Amniotic epithelial cell (primary cell): Measurements from ENCODE around the gene P2RY13.

Experiments
- DNase-seq: peaks from one replicate; pipeline ENCODE4 v3.0.0-alpha.2; 2010; ENCODE audit warnings: low read depth

P2RY13 gene

DNA sequence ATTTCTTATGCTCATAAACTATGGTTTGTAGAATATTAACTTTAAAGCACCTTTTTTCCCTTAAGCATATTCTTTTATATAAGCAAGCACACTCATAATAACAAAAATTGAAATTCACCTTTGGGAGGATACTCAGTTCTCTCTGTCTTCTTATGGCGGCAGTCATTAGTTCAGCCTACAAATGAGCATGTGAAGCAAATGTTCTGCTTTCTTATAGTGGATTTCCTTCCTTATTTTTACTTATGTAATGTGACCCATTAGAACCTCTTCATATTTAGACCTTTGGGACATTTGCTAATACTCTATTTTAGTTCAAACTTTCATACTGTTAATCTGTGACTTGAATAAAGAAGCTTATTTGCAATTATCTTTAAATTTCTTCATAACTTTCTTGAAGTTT is at the start of gene P2RY13:
TSS of gene P2RY13 (minus strand) at position 187 of the 400 bp plus-strand sequence. CDS start at position 166, 21 bp downstream.
- no peak for DNase-seq

DNA sequence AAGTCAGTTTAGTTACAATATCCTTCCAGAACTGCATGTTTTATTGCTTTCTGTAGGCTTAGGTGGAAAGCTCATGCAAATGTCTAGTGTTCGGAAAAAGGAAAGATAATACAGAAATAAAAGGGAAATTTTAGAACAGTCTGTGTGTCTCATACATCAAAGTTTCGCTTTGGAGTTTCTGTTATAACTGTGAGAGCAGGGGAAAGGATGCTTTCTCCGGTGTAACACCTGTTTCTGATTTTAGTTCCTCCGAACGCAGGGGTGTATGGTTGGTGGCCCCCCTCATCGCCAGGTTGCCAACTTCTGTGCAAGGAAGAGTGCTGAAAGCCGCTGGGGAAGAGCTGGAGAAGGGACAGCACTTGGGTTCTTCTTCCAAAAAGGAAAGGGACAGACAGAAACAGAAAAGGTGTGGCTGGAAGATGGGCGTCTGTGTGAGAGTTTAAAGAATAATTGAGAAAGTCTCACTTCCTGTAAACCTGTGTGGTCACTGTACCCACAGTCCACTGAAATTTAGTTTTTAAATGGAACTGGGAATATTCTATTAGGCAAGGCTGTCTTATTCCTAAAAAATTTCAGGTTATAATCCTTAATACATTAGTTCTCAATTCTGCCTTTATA is 48.5 kb upstream of the P2RY13 start:
- no peak for DNase-seq

DNA sequence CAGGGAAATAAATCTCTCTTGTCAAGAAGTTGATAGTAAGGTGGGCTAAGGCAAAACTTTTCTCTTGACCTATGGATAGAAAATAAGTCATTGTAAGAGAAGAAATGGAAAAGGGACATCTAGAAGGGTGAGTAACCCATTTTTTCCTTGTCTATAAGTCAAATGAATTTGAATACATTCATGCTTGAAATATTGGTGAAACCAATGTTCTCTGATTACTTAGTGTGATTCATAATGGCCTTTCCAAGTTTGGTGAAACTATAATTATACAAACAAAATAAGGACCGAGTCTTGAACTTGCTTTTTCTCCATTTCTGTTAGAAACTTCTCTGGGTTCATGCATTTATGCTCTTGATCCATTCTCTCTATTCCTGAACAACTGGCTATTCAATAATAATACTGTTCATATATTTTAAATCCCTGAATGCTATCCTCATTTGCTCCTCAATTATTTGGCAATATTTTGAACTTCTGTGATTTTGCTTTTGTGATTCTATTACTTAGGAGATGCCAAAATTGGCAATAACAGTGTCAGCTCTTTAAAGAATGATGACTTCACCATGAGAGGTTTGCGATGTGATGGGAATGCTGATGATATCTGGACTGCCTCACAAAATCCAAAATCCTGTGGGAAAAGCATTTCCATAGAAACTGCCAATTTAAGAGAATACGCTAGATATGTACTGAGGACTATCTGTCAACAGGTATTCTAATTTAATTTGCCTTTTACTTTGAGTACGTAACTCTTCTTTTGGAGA is 42.9 kb upstream of the P2RY13 start:
- DNase-seq = no peak

DNA sequence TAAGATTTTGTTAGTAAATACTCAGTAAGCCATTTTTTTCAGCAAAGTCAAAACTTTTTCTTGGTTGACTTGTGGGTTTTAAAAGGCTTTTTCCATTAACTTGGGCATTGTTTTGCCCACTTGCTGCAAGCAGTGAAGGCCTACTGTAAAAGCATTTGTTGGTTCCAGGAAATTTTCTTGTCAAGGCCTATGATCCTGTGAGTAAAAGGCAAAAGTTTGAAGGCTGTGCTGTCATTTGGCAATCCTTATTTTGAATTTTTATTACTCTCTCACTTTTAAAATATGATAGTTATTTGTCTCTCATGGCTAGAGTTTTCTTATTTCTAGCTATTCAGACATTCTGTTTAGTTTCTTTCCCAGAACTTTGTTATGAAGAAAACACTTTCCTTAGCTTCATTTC is 42.2 kb upstream of the P2RY13 start:
- no peak for DNase-seq

DNA sequence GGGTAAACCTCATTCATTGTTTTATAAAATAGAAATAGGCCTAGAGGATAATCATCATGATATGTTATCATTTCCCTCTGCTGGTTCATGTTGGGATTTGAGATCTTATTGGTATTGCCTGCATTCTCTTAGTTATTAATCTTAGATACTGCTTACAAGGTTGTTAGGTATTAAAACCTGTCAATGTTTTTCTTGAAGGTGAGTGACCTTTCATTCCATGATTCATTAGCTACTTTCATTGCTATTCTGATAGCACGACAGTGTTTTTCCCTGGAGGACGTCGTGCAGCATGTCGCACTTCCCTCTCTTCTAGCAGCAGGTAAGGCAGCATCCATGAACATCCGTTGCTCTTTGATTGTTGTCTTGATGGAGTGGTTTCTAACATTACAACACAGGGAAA is 38.1 kb upstream of the P2RY13 start:
- no peak for DNase-seq

DNA sequence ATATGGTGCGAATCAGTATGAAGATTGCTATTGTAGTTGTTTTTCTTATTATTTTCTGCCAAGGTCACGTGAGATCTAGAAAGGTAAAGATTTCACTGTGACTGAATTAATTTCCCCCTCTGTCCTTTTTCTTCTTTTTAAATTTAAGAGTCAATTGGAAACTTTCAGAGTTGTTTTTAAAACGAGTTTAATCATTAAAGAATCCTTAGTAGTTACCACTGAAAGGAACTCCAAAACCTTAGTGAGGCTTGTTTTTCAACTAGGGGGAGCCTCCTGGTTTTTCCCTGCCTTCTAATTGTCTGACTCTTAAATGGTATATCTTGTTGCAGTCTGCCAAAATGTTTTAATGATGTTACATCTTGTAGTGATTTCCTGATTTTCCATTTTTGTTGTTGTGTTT is 37.6 kb upstream of the P2RY13 start:
- DNase-seq = no peak

DNA sequence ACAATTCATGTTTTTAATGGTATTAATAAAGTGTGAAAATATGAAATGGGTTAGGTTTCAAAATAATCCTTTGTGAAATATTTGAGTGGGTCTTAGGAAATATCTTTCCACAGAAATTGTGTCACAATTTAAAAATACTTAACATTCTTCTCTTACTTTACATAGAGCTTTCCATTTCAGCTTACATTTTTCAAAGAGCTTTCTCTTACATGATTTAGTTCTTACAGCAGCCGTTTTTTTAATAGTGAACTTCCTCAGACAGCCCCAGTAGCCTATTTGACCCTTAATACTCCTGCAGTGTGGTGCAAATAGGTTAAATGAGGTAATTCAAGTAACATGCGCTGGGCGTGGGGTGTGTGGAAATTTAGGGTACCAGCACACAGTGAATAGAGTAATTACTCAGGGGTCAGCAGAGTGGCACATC is 33.4 kb upstream of the P2RY13 start:
- DNase-seq = peak; percentile 79

DNA sequence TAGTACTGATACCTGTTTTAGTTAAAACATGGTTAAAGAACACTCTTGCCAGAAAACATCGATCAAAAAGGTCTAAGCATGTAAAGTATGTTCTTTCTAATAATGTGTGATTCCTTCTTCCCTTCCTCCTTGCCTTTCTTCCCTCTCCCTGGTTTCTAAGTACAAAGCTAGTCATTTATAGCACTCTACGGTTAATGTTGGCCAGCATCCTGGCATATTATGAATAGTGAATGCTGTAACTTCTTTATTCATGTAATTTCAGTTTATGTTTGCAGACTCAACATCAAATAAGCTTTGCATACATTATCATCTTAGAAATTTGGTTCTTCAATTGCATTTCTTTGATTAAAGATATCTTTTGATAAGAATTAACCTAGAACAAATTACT is 28.1 kb upstream of the P2RY13 start:
- DNase-seq = no peak

DNA sequence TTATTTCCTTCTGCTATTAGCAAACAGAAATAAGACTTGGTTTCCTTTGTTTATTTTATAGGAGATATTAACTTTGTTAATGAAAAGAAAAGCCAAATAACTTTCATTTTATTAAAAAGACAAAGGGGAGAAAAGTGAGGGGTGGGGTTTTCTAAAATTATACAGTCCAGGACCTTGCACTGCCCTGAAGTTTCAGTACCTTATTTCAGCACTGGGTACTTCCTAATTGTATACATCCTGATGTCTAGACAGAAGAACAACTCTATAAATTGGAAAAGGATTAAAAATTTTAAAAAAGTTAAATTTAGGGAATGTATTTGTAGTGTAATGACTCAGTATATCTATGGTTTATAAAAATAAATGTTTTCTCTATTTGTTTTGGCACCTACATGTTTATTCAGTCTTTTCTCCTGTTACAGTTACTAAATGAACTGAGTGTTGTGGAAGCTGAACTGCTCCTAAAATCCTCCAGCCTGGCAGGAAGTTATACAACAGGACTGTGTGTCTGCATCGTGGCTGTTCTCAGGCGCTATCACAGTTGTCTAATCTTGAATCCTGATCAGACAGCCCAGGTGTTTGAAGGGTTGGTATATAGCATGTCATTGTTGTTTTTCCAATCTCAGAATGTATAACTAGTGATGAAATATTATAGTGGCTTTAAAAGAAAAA is 27.6 kb upstream of the P2RY13 start:
- no peak for DNase-seq

DNA sequence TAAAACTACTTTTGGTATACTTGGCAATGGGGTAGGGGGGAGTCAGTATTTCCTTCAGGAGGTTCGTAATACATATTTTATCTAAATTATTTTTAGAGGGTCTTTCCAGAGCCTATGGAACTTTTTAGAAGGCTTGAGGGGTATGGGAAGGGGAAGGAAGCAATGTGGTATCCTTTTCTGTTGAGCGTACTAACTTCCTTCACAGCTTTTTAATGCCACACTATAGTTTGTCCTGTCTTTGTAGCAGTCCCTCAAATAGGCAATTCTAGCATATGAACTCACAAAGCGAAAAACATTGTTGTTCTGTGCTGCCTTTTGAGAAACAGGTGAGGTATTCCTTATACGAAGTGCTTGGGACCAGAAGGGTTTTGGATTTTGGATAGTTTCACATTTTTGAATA is 22.3 kb upstream of the P2RY13 start:
- DNase-seq = no peak

DNA sequence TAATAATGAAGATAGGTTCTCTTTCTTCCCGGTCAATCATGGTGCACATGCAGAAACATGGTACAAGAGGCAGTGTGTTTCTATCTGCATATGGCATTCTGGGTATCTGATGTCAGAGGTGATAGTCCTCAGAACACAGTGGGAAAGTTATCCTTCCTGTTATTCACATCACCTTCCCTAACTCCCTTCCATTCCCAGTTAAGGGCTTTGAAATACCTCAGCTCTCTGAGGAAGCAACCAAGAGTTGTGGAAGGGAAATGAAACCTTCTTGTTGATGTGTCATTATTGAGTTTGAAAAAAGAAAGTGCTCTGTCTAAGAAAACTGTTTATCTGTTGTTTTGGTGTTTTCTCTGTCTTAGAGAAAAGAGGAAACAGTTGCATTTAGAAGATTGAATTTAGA is 21.9 kb upstream of the P2RY13 start:
- DNase-seq = no peak

DNA sequence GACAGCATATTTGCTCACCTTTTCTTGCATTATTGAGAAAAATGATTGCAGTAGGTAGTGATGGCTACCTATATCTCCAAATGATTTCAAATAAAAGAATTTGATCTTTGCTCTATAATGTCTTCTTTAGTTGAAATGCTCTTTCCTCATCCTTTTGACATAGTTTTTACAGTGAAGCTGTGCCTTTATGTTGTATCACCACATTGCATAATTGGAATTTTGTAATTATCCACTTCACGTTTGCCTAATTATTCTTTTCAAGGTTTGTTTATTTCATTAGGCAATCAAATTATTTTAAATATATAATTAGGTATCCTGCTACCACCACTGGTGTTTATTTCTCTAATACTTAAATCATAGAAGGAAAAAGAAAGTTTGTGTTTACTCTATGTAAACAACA is 21.3 kb upstream of the P2RY13 start:
- DNase-seq = no peak

DNA sequence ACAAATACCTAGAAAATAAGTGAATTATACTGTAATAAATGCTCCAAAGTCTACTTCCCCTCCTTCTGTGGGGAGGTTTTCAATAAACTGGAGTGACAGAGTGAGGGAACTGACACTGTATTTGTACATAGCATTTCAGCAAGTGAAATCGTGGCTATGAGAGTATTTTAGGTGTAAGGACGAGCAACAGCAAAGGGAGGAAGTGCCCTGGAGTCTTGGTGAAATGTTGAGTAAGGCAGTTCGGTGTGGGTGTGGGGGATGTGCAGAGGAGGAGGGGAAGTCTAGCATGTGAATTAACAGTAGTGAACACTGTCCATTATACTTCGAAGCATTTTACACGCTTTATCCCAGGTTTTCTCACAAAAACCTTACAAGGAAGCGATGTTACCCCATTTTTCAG is 18.1 kb upstream of the P2RY13 start:
- DNase-seq = no peak

DNA sequence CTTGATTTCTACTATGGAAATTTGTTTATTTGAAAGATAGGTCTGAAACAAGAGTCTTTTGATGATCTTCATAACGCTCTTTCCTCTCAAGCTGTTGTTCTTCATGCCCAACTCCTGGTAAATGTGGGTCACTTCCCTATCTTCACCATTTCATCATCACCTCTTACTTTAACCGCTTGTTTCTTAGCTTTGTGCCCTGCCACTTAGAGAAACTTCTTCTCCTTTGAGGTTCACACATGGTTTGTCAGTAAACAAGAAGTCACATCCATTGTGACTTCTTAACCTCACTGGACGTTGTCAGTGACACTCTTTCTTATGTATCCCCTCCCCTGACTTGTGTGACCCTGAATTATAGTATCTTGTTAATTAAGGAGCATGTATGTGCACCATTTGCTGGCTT is 16.9 kb upstream of the P2RY13 start:
- DNase-seq = no peak

DNA sequence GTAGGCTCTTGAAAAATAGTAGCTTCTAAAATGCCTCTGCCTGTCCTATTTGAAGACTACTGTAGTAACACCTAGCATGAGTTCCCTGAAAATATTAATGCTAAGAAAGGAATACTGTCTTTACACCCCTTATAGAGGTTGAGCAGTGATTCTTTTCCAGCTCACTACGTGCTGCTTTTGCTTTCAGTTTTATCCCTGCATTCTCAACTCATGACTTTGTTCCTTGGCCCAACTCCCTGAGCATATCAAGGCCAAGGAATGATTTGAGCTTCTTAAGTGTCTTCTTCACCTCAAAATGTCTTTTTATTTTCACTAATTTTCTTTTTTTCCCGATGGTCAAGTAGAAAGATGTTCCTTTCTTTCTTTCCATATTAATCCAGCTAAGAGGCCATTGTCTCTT is 16.5 kb upstream of the P2RY13 start:
- DNase-seq = peak; percentile 81

DNA sequence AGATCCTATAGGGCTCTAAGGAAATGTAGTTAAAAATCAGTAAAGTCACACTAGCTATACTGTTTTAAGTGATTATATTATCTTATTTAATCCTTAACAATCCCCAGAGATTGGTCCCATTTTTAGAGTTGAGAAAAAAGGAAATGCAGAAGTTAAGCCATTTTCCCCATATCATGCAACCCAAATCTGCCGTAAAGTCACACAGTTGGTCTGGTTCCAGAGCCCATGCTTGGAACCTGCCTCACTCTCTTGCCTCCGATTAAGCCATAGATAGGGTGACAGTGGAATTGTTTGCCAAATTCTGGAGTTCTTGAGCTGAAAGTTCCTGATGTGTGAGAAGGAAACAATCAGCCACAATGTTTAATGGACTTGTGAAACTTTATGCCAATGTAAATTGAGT is 2.3 kb upstream of the P2RY13 start:
- no peak for DNase-seq

DNA sequence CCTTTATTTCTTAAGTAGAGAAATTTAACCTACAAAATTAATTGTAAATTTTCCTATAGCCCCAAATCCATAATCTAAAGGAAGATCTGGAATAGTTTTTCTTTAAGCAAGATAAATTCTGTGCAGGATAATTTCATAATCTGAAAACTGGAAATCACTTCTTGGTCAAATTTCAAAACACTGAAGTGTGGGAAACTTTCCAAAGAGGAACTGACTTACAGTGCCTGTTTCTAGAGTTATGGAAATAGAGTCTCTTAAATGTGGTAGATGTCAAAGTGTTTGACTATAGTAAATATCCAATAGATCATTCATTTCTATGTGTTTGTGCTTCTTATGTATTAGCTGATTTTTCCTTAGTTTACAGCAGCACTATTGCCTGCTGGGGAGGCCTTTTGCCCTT is 1.6 kb upstream of the P2RY13 start:
- DNase-seq = peak; percentile 45

DNA sequence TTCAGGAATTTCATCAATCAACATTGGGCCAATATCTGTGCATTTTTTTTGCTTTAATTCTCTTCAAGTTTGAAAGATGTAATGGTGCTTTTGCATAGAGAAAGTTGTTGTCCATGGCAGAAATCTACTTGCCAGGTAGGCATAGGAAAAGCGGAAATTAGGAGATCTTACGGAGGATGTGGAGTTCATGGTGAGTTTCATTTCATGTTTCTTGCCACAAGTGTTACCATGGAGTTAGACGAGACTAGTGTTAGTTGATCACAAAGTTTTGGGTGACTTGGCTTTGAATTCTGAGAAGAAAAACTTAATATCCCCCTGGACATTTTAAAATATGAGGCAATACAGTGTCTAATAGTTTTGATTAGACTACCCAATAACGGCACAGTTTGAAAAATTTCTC is 1.0 kb upstream of the P2RY13 start:
- no peak for DNase-seq

DNA sequence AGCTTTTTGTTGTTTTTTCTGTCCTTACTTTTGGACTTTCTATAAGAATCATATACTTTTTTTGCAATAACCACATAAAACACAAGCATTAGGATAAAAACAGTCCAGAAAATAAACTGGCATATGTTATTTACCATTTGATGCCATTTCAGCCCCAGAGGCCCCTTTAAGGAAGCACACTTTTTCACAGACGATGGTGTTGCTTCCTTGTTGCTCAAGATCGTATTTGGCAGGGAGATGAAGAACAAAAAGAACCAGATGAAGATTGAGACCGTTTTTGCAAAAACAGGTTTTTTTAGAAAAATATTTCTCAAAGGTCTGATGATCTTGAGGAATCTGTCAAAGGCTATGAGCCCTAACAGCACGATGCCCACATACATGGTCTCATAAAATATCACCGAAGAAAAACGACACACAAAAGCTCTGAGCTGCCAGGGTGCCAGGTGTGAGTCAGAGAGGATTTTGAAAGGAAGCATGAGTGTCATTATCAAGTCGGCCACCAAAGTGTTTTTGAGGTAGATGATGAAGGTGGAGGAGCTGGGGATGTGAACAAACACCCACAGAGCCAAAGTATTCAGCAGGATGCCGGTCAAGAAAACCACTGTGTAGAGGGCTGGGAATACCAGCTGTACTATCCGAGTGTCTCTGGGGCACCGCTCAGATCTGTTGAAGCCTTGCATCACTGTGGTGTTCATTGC is 902 bp downstream of the P2RY13 start:
- peak; percentile 41 for DNase-seq

DNA sequence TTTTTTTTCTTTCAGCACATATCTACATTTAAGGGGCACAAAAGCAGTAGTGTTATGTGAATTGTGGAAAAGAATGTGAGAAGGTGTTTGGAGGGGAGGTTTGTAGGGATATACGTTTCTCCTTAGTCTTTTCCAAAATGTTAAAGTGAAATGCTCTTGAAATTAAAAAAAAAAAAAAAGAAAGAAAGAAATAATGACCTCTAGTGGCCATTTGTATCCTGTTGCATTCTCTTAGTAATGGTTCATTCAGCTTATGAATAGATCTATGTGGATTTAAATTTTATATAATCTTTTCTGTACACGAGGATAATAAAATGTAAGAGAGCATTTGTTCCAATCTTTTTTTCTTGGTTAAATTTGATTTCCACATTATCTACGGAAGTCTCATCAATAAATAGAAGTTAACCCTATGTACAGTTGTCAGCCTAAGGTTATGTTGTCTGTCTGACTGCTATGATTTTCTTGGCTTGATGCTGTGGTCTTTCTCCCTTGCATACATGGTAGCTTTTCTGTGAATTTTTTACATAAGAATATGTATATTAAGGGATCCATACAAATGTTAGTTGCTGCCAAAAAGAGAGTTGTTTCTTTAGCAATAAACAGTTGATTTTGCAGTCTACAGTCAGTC is 1.7 kb downstream of the P2RY13 start:
- peak; percentile 43 for DNase-seq

DNA sequence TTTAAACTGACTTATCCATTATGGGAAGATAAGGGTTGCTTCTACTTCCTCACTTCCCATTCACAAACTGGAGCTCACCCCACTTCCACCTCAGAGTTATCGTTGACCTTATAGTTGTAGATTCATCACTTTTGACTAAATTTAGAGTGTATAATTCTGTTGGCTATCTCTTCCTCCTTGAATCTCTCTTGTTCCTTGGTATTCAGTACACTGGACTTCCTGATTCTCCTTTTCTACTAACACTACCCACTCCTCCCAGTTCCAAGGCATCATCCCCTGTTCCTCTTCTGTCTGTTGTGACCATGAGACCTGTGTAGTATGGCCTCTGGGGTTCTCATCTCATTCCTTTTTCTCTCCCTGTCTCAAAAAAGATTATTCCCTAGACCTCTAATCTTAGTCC is 6.8 kb downstream of the P2RY13 start:
- DNase-seq = no peak

DNA sequence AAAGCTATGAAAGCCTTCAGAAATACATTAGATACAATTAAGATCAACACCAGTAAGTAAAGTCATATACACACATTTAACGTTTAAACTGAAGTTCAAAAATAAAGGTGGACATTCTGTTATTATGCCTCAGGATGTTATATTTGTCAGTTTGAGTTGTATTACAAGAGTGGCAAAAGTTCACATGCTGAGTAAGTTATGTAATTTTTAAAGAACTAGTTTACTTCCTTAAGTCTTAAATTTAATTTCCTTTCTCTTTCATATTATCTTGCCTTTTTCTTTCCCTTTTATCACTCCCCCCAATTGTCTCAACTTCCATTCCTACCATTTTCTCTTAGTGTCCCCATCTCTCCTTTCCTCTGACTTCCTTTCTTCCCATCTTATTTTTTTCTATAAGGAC is 7.8 kb downstream of the P2RY13 start:
- no peak for DNase-seq
